IMR-90 (cell line): Measurements from ENCODE around the gene LARGE2. TPM values are rescaled to one million over a fixed set of nuclear protein-coding genes. Genes with fewer than 3 reads are reported as not detected.

ENCODE experiments used
- ATAC-seq: fragments of 200-7000 bp; cut with Tn5 transposase; 2 replicates; pipeline ENCODE4 v1.9.1; 2020; ENCODE audit warnings: low read depth, mild to moderate bottlenecking, moderate library complexity
- BruUV-seq: library from RNA; stranded (reverse); fragments of 400-500 nt; replicated peaks from 2 replicates; lab custom pipeline; 2021; lab: Mats Ljungman, UMichigan
- CTCF ChIA-PET: fragments of 300-600 bp; formaldehyde crosslinking; extraction: SDS; loops from one replicate; lab custom pipeline; 2021; ENCODE audit warnings: antibody characterized with exemption; lab: Yijun Ruan, JAX
- POLR2A ChIA-PET: fragments of 300-600 bp; sonication (Branson Sonifier 250); formaldehyde crosslinking; loops from one replicate; lab custom pipeline; 2022; ENCODE audit warnings: antibody characterized with exemption; ENCODE audit not compliant: unreplicated experiment; lab: Charles Lee
- DNase-seq: peaks from one replicate; pipeline ENCODE4 v3.0.0; 2013
- H2AFZ ChIP-seq: replicated peaks from 2 replicates; pipeline ENCODE3; 2013; ENCODE audit warnings: low read length, mild to moderate bottlenecking; ENCODE audit not compliant: poor library complexity
- H2AK5ac ChIP-seq: 2 replicates; pipeline ENCODE4 v1.6.1; 2013; ENCODE audit warnings: low read depth, low read length, inconsistent platforms
- H2AK9ac ChIP-seq: replicated peaks from 2 replicates; pipeline ENCODE3; 2013; ENCODE audit warnings: mild to moderate bottlenecking, low read depth, low read length, moderate library complexity; ENCODE audit not compliant: poor library complexity
- H2BK120ac ChIP-seq: 2 replicates; pipeline ENCODE4 v1.6.1; 2013; ENCODE audit warnings: low read depth, low read length, inconsistent platforms
- H2BK15ac ChIP-seq: 3 replicates; pipeline ENCODE4 v1.6.1; 2013; ENCODE audit warnings: low read depth, low read length, inconsistent platforms
- H2BK20ac ChIP-seq: 2 replicates; pipeline ENCODE4 v1.6.1; 2013; ENCODE audit warnings: low read depth, mild to moderate bottlenecking, inconsistent platforms, low read length, moderate library complexity
- H2BK5ac ChIP-seq: 2 replicates; pipeline ENCODE4 v1.6.1; 2013; ENCODE audit warnings: mild to moderate bottlenecking, low read depth, low read length, inconsistent platforms; ENCODE audit not compliant: poor library complexity, severe bottlenecking
- H3K14ac ChIP-seq: replicated peaks from 2 replicates; pipeline ENCODE4 v1.6.1; 2013; ENCODE audit warnings: low read depth, low read length, inconsistent platforms
- H3K18ac ChIP-seq: 2 replicates; pipeline ENCODE4 v1.6.1; 2013; ENCODE audit warnings: low read depth, low read length, control low read depth
- H3K23ac ChIP-seq: 2 replicates; pipeline ENCODE4 v1.6.1; 2013; ENCODE audit warnings: low read depth, low read length, inconsistent platforms
- H3K27ac ChIP-seq: 2 replicates; pipeline ENCODE4 v1.5.1; 2013; ENCODE audit warnings: mild to moderate bottlenecking, control low read depth, low read length; ENCODE audit not compliant: insufficient read depth
- H3K27me3 ChIP-seq: 2 replicates; pipeline ENCODE4 v1.6.1; 2013; ENCODE audit warnings: low read length; ENCODE audit not compliant: control insufficient read depth, insufficient read depth
- H3K36me3 ChIP-seq: 2 replicates; pipeline ENCODE4 v1.6.1; 2013; ENCODE audit warnings: low read length, mixed read lengths; ENCODE audit not compliant: control insufficient read depth, insufficient read depth
- H3K4ac ChIP-seq: 2 replicates; pipeline ENCODE4 v1.6.1; 2013; ENCODE audit warnings: low read depth, low read length, inconsistent platforms
- H3K4me1 ChIP-seq: 2 replicates; pipeline ENCODE4 v1.6.1; 2013; ENCODE audit warnings: low read length, mixed read lengths; ENCODE audit not compliant: control insufficient read depth, insufficient read depth
- H3K4me2 ChIP-seq: 2 replicates; pipeline ENCODE4 v1.6.1; 2013; ENCODE audit warnings: low read depth, mild to moderate bottlenecking, control low read depth, low read length, moderate library complexity
- H3K4me3 ChIP-seq: 2 replicates; pipeline ENCODE4 v1.5.1; 2013; ENCODE audit warnings: low read depth, mild to moderate bottlenecking, control low read depth, low read length, moderate library complexity; ENCODE audit not compliant: insufficient read depth
- H3K56ac ChIP-seq: 2 replicates; pipeline ENCODE4 v1.6.1; 2013; ENCODE audit warnings: low read length, inconsistent platforms; ENCODE audit not compliant: insufficient read depth; ENCODE audit errors: extremely low read depth
- H3K79me1 ChIP-seq, 2 experiments: 2 replicates each; pipeline ENCODE4 v1.6.1; 2013; ENCODE audit warnings: low read length in 2 of 2, inconsistent platforms in 1 of 2, low read depth in 1 of 2
- H3K9ac ChIP-seq: 2 replicates; pipeline ENCODE4 v1.6.1; 2013; ENCODE audit warnings: low read depth, low read length, control low read depth
- H3K9me1 ChIP-seq: 2 replicates; pipeline ENCODE4 v1.6.1; 2013; ENCODE audit warnings: low read length, inconsistent platforms; ENCODE audit not compliant: insufficient read depth
- H3K9me3 ChIP-seq: 2 replicates; pipeline ENCODE4 v1.6.1; 2013; ENCODE audit warnings: low read length; ENCODE audit not compliant: control insufficient read depth, insufficient read depth
- H4K20me1 ChIP-seq: 2 replicates; pipeline ENCODE4 v1.6.1; 2013; ENCODE audit warnings: low read length, inconsistent platforms; ENCODE audit not compliant: insufficient read depth
- H4K5ac ChIP-seq: 2 replicates; pipeline ENCODE4 v1.6.1; 2013; ENCODE audit warnings: mild to moderate bottlenecking, low read depth, low read length, control low read depth
- H4K8ac ChIP-seq, 2 experiments: 2 replicates each; pipeline ENCODE4 v1.6.1; 2013; ENCODE audit warnings: low read depth in 2 of 2, low read length in 2 of 2, control low read depth in 1 of 2, inconsistent platforms in 1 of 2
- H4K91ac ChIP-seq: 2 replicates; pipeline ENCODE4 v1.6.1; 2013; ENCODE audit warnings: low read depth, low read length, inconsistent platforms; ENCODE audit not compliant: insufficient read depth
- BHLHE40 ChIP-seq: fragments of 150-350 bp; IDR thresholded peaks from 2 replicates; pipeline ENCODE4 v1.6.1; 2016; ENCODE audit warnings: mild to moderate bottlenecking, low read depth, low read length
- CEBPB ChIP-seq: IDR thresholded peaks from 2 replicates; pipeline ENCODE4 v1.6.1; 2012; ENCODE audit warnings: low read depth, low read length, improper control_type of control experiment
- CHD1 ChIP-seq: IDR thresholded peaks from 2 replicates; pipeline ENCODE4 v1.6.1; 2012; ENCODE audit warnings: low read depth, low read length, improper control_type of control experiment
- CTCF ChIP-seq: conservative IDR thresholded peaks from 2 replicates; pipeline ENCODE4 v1.5.1; 2012; ENCODE audit warnings: mild to moderate bottlenecking, low read depth, low read length, improper control_type of control experiment
- ELK1 ChIP-seq: fragments of 150-350 bp; IDR thresholded peaks from 2 replicates; pipeline ENCODE4 v1.6.1; 2016; ENCODE audit warnings: low read depth, mild to moderate bottlenecking, low read length, moderate library complexity, borderline replicate concordance
- FOS ChIP-seq: fragments of 150-350 bp; IDR thresholded peaks from 2 replicates; pipeline ENCODE4 v1.6.1; 2016; ENCODE audit warnings: low read depth, low read length
- MAFK ChIP-seq: IDR thresholded peaks from 2 replicates; pipeline ENCODE4 v1.6.1; 2012; ENCODE audit warnings: low read depth, low read length, improper control_type of control experiment
- MAZ ChIP-seq: IDR thresholded peaks from 2 replicates; pipeline ENCODE4 v1.6.1; 2012; ENCODE audit warnings: low read depth, mild to moderate bottlenecking, low read length, improper control_type of control experiment, moderate library complexity, borderline replicate concordance
- MXI1 ChIP-seq: IDR thresholded peaks from 2 replicates; pipeline ENCODE4 v1.6.1; 2012; ENCODE audit warnings: low read depth, mild to moderate bottlenecking, low read length, moderate library complexity, borderline replicate concordance
- NFE2L2 ChIP-seq: fragments of 150-350 bp; IDR thresholded peaks from 2 replicates; pipeline ENCODE4 v1.6.1; 2016; ENCODE audit warnings: low read depth, mild to moderate bottlenecking, low read length
- POLR2A ChIP-seq: IDR thresholded peaks from 2 replicates; pipeline ENCODE4 v1.6.1; 2012; ENCODE audit warnings: mild to moderate bottlenecking, low read depth, low read length
- RAD21 ChIP-seq: IDR thresholded peaks from 2 replicates; pipeline ENCODE4 v1.6.1; 2012; ENCODE audit warnings: low read length, improper control_type of control experiment
- RCOR1 ChIP-seq: IDR thresholded peaks from 2 replicates; pipeline ENCODE4 v1.6.1; 2012; ENCODE audit warnings: mild to moderate bottlenecking, low read length, improper control_type of control experiment; ENCODE audit not compliant: insufficient replicate concordance
- RFX5 ChIP-seq: IDR thresholded peaks from 2 replicates; pipeline ENCODE4 v1.8.0; 2012; ENCODE audit warnings: low read depth, mild to moderate bottlenecking, low read length, moderate library complexity
- SMC3 ChIP-seq: fragments of 150-350 bp; IDR thresholded peaks from 2 replicates; pipeline ENCODE4 v1.6.1; 2016; ENCODE audit warnings: low read depth, mild to moderate bottlenecking, antibody characterized with exemption, low read length, moderate library complexity
- USF2 ChIP-seq: fragments of 150-350 bp; IDR thresholded peaks from 2 replicates; pipeline ENCODE4 v1.6.1; 2017; ENCODE audit warnings: mild to moderate bottlenecking, antibody characterized with exemption, low read length, low read depth
- WGBS, 2 experiments: methylation state at CpG; one replicate each; pipeline versions ENCODE4 v1.1.5 to v1.1.7; 2013; ENCODE audit warnings: missing lambda C conversion rate in 2 of 2; ENCODE audit not compliant: insufficient read length in 1 of 2; ENCODE audit errors: extremely low coverage in 2 of 2; 5-methylcytosine and 5-hydroxymethylcytosine counted together
- dilution Hi-C: fragments of 300-500 bp; cut with HindIII; formaldehyde crosslinking; loops from one replicate; pipeline ENCODE4 v1.14.3; 2018; ENCODE audit warnings: low sequenced_read_pairs; ENCODE audit not compliant: unreplicated experiment
- in situ Hi-C: fragments of 300-500 bp; cut with MboI; formaldehyde crosslinking; loops from 3 replicates; pipeline ENCODE4 v1.14.3; 2019; ENCODE audit warnings: low sequenced_read_pairs, inconsistent platforms, mixed read lengths
- intact Hi-C: fragments of 100-400 bp; cut with micrococcal nuclease; formaldehyde crosslinking; loops from 2 replicates; pipeline ENCODE4 v1.10.0; 2022
- polyA plus RNA-seq, 3 experiments: library from polyadenylated mRNA; depleted of rRNA; stranded (reverse); fragments of >200 nt; gene quantifications; 2 replicates each; pipeline ENCODE4 v1.2.3, GENCODE V29; 2012; ENCODE audit warnings: low replicate concordance in 1 of 3
- total RNA-seq: library from RNA; depleted of rRNA; stranded (reverse); fragments of >200 nt; gene quantifications from 2 replicates; pipeline ENCODE4 v1.2.3, GENCODE V29; 2012

LARGE2 gene
- total and polyA plus RNA-seq, 2 of the 4 experiments (the other 2 are of a cell fraction) = 0.03 TPM; not detected in 1

- H3K27me3 ChIP-seq = no peaks in the 10 kb centered on the region
- ChIA-PET POLR2A (no interaction called here), CTCF (no interaction called here)
- H2AFZ ChIP-seq = no peak overlapping the region
- H2AK9ac ChIP-seq = no peak overlapping the region
- no peak overlapping the region for H3K56ac ChIP-seq
- intact Hi-C loops = no loop called here
- no peak overlapping the region for H3K18ac ChIP-seq
- no peaks in the 10 kb centered on the region for H3K9me3 ChIP-seq
- no peak overlapping the region for H2AK5ac ChIP-seq
- H4K91ac ChIP-seq = no peak overlapping the region
- dilution Hi-C loops = no loop called here
- H3K4me2 ChIP-seq = no peak overlapping the region
- no peaks in the 10 kb centered on the region for H3K4me1 ChIP-seq
- H2BK5ac ChIP-seq = no peak overlapping the region
- DNase-seq (no peak), ATAC-seq (no peak)
- no peak overlapping the region for H3K9ac ChIP-seq
- no TSS peak for BruUV-seq
- H3K4ac ChIP-seq = no peak overlapping the region
- WGBS, 2 experiments = no CpG with 5 or more reads among the region's 4 CpGs
- no peak overlapping the region for H3K14ac ChIP-seq
- H2BK20ac ChIP-seq = no peak overlapping the region
- peaks cover 35% of the 10 kb centered on the region for H3K36me3 ChIP-seq
- H2BK120ac ChIP-seq = no peak overlapping the region
- no peak overlapping the region for H3K27ac ChIP-seq
- H3K79me1 ChIP-seq = no peaks in the 10 kb centered on the region
- no peak overlapping the region for H4K8ac ChIP-seq
- in situ Hi-C loops = no loop called here
- no peak for TF ChIP-seq BHLHE40
- no peak for TF ChIP-seq CTCF
- TF ChIP-seq CHD1 = no peak
- no peak for TF ChIP-seq ELK1
- no peak for TF ChIP-seq RAD21
- no peak for TF ChIP-seq MAFK
- no peak for TF ChIP-seq CEBPB
- TF ChIP-seq NFE2L2 = no peak
- TF ChIP-seq USF2 = no peak
- TF ChIP-seq MAZ = no peak
- TF ChIP-seq FOS = no peak
- no peak for TF ChIP-seq RFX5
- TF ChIP-seq POLR2A = no peak
- no peak for TF ChIP-seq RCOR1
- TF ChIP-seq SMC3 = no peak
- TF ChIP-seq MXI1 = no peak
- H3K4me3 ChIP-seq = no peak overlapping the region
- H4K5ac ChIP-seq = no peak overlapping the region
- no peaks in the 10 kb centered on the region for H4K20me1 ChIP-seq
- no peak overlapping the region for H2BK15ac ChIP-seq
- H3K23ac ChIP-seq = no peak overlapping the region
- no peaks in the 10 kb centered on the region for H3K9me1 ChIP-seq
These were observed 18.8 kb downstream of the LARGE2 start for GRCh38 chr11:45941285-45941684.
